Heart right ventricle (tissue), 16 donors: ENCODE data around the gene DPH3. TPM values are rescaled to one million over a fixed set of nuclear protein-coding genes. Genes with fewer than 3 reads are reported as not detected.

Experiments used
- ATAC-seq, 8 donors: fragments of 200-7000 bp; cut with Tn5 transposase; one replicate each; pipeline ENCODE4 v1.9.1; 2020; ENCODE audit warnings: mild to moderate bottlenecking in 8 of 8, moderate library complexity in 8 of 8, moderate number of reproducible peaks in 1 of 8
- DNase-seq, 2 donors: peaks; one replicate each; pipeline ENCODE4 v3.0.0-alpha.2; 2020
- H3K27ac ChIP-seq, 10 donors: fragments of 200-600 bp; sonication (generic) in 2 of 10; one replicate each; pipeline versions ENCODE4 v1.5.0 to v1.8.0; 2020 to 2022; ENCODE audit warnings: mild to moderate bottlenecking in 3 of 10
- H3K27me3 ChIP-seq, 7 donors: fragments of 200-600 bp; one replicate each; pipeline ENCODE4 v1.8.0; 2021 to 2022; ENCODE audit warnings: mild to moderate bottlenecking in 2 of 7
- H3K36me3 ChIP-seq, 9 donors: fragments of 200-600 bp; sonication (generic) in 1 of 9; one replicate each; pipeline versions ENCODE4 v1.5.0 to v1.8.0; 2020 to 2022; ENCODE audit warnings: mild to moderate bottlenecking in 2 of 9
- H3K4me1 ChIP-seq, 9 donors: fragments of 200-600 bp; sonication (generic) in 1 of 9; one replicate each; pipeline versions ENCODE4 v1.5.0 to v1.8.0; 2020 to 2022; ENCODE audit warnings: mild to moderate bottlenecking in 4 of 9
- H3K4me3 ChIP-seq, 10 donors: fragments of 200-600 bp; sonication (generic) in 2 of 10; one replicate each; pipeline versions ENCODE4 v1.5.0 to v1.8.0; 2020 to 2022; ENCODE audit warnings: mild to moderate bottlenecking in 7 of 10, moderate library complexity in 2 of 10
- H3K9me3 ChIP-seq, 11 donors: fragments of 200-600 bp in 10 of 11; sonication (generic) in 2 of 11; one replicate each; pipeline versions ENCODE4 v1.5.0 to v1.8.0; 2013 to 2022; ENCODE audit warnings: mild to moderate bottlenecking in 2 of 11, control low read depth in 1 of 11, moderate library complexity in 1 of 11
- WGBS, 2 donors: extraction: QIAGEN DNeasy Blood & Tissue Kit; methylation state at CpG; one replicate each; pipeline ENCODE4 v1.1.7; 2013; ENCODE audit warnings: inconsistent platforms in 1 of 2; 5-methylcytosine and 5-hydroxymethylcytosine counted together
- intact Hi-C, 10 donors: fragments of 100-400 bp; cut with DNase I; formaldehyde crosslinking; loops; one replicate each; pipeline versions ENCODE4 v1.11.1 to v1.14.2; 2022
- polyA plus RNA-seq, 2 donors: library from polyadenylated mRNA; stranded (reverse); fragments of 200-250 nt; gene quantifications; one replicate each; pipeline ENCODE4 v1.2.3, GENCODE V29; 2013
- total RNA-seq, 10 donors: library from RNA; stranded (reverse); fragmentation: NEBNext Ultra II Directional in 3 of 10; extraction: Animal tissue kit (Norgen Biotek cat#: 25700) in 3 of 10; gene quantifications; one replicate each; pipeline versions ENCODE4 v1.2.1 to v1.2.4, GENCODE V29; 2021 to 2023
- TF ChIP-seq, protein P1 (sequence below), 9 donors: fragments of 200-600 bp; sonication (generic) in 2 of 9; IDR thresholded peaks; one replicate each; pipeline versions ENCODE4 v1.5.0 to v1.8.0; 2021 to 2022; ENCODE audit warnings: antibody characterized with exemption in 9 of 9, mild to moderate bottlenecking in 5 of 9, moderate library complexity in 1 of 9
- donor health status: Arrhythmogenic right ventricular cardiomyopathy.
- donor health status: ischemic (EF 13 %, LVEDD 7.1; RV severe dilation, severe dysfunction).
- donor health status: healthy with polysubstance abuse.
- donor health status: DM: no; HTN: yes; CAD: no.
- donor health status: DM: no; HTN: no; CAD: no.
- donor health status: ischemic (EF 25% LVEDD 6.9; RV normal size, moderate dysfunction).
- donor health status: ischemic (EF 25% LVEDD 5.7; RV mildly dilated, moderate dysfunction).
- donor health status: healthy.
- donor health status: DM: yes; HTN: yes; CAD: no.
- donor health status: Ischemic cardiomyopathy.
- donor health status: ischemic (EF 35%, LVEDD 5.7; RV mildly dilated, moderate dysfunction).
- donor health status: nonischemic (EF 11% LVEDD 7.7; RV severe dilation, severe dysfunction).
- donor health status: DM: yes; HTN: yes; CAD: no.
- donor health status: PGD.
- donor health status: ischemic (EF 29% LVEDD 5.4; RV normal size, mild dysfunction).
- donor health status: nonischemic (EF 23%, LVEDD 6.1; RV moderate dilation, normal function).

Gene DPH3
- total and polyA plus RNA-seq, 12 donors = 5.5 to 24.5 (median 18.7) TPM

DNA sequence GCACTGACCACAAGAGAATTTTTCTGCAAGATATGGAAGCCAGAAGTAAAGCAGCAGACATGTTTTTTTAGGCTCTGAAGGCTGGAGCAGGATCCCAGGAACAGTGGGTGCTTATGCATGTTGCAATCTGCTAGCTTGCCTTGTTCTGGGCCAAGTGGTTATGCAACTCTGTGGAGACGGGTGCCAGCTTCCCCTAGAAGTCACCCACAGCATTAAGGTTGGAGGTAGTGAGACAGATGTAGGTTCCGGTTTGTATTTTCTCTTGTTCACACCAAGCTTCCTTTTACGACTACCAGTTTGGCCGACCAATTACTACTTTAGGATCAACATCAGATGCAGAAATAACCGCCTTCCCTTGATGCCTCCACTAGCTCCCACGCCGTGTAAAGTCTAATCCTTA lies 11.1 kb downstream of the DPH3 start:
- H3K36me3 ChIP-seq = peaks cover 0 to 19% (median 0%) of the 10 kb centered on the region in 9 donors
- peak; percentile 36 to 44 for DNase-seq
- 77 to 85% methylated on average over 7 of the region's 7 CpGs for WGBS, 2 donors
- ATAC-seq = peak; percentile 62 to 94 (median 84)
- no peaks in the 10 kb centered on the region for H3K27me3 ChIP-seq
- H3K27ac ChIP-seq = peak overlapping the region in 2 of 10 donors; percentile 2 to 24
- TF ChIP-seq, protein P1, sequence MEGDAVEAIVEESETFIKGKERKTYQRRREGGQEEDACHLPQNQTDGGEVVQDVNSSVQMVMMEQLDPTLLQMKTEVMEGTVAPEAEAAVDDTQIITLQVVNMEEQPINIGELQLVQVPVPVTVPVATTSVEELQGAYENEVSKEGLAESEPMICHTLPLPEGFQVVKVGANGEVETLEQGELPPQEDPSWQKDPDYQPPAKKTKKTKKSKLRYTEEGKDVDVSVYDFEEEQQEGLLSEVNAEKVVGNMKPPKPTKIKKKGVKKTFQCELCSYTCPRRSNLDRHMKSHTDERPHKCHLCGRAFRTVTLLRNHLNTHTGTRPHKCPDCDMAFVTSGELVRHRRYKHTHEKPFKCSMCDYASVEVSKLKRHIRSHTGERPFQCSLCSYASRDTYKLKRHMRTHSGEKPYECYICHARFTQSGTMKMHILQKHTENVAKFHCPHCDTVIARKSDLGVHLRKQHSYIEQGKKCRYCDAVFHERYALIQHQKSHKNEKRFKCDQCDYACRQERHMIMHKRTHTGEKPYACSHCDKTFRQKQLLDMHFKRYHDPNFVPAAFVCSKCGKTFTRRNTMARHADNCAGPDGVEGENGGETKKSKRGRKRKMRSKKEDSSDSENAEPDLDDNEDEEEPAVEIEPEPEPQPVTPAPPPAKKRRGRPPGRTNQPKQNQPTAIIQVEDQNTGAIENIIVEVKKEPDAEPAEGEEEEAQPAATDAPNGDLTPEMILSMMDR (IDR thresholded peaks at IDR 0.05) = no peak
- H3K4me3 ChIP-seq = no peak overlapping the region
- H3K4me1 ChIP-seq = peaks cover 0 to 21% (median 4%) of the 10 kb centered on the region in 9 donors
- intact Hi-C loops = loop anchor here in 2 of 10 donors (5.0 to 10.0 kb wide), 2 partner anchors 431 to 619 kb away; no protein-coding TSS in a partner anchor
- no peaks in the 10 kb centered on the region for H3K9me3 ChIP-seq

DNA sequence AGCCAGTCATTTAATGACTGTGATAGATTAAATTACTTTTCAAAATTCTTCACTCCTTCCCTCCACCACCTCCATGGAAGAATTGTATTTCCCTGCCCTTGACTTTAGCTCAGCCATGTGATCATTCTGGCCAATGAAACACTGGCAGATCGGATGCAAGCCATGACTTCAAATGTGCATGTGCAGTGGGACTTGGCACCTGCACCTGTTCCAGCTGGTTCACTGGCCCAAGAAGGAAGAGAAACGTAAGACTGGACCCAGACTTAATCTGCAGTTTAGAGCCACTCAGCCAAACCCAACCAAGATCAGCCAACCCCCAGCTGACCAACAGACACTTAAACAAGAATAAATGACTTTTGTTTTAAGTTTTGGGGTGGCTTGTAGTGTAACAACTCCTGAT lies 11.8 kb downstream of the DPH3 start:
- no peak overlapping the region for H3K4me3 ChIP-seq
- DNase-seq (no peak), ATAC-seq (no peak)
- peaks cover 0 to 13% (median 0%) of the 10 kb centered on the region in 9 donors for H3K36me3 ChIP-seq
- H3K27me3 ChIP-seq = no peaks in the 10 kb centered on the region
- H3K9me3 ChIP-seq = no peaks in the 10 kb centered on the region
- WGBS, 2 donors = 83 to 84% methylated on average over 2 of the region's 2 CpGs
- intact Hi-C loops = loop anchor here in 2 of 10 donors (5.0 to 10.0 kb wide), 2 partner anchors 431 to 618 kb away; no protein-coding TSS in a partner anchor
- TF ChIP-seq, protein P1 (IDR thresholded peaks at IDR 0.05) = no peak
- peaks cover 0 to 15% (median 4%) of the 10 kb centered on the region in 9 donors for H3K4me1 ChIP-seq
- H3K27ac ChIP-seq = peak overlapping the region in 2 of 10 donors; percentile 2 to 24

DNA sequence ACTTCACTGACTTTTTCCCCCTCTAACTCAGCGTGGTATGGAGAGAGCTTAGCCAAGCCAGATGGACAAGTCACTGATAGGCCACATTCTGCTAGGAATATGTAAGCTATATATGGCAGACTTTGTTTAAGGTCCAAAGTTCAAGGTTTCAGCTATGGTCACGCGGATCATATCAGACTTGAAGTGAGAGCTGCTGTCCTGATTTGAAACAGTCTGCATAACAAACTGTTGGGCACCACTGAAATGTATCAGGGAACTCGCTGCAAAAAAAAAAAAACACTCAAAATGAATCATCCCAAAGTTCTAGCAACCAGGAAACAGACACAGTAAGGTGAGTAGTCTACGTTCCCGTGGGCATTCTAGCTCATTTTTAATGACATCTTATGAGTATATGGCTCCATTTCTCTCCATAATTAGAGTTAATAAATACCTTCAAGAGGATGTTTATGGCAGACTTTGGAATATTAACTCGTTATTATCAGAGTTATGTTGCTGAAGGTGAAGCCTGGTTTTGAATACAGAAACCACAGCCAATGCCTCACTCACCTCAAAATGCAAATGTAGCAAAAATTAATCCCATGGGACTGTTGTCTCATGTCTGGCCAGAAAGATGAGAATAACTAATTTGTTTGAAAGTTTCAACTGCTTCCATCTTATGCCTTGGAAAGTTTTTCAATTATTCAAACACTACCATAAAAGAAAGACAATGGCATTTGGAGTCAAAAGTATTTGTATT lies 12.3 kb downstream of the DPH3 start:
- Histone ChIP-seq H3K4me1 (peaks cover 0 to 13% (median 5%) of the 10 kb centered on the region in 9 donors), H3K36me3 (peaks cover 0 to 10% (median 0%) of the 10 kb centered on the region in 9 donors), H3K9me3 (no peaks in the 10 kb centered on the region), H3K27ac (no peak overlapping the region), H3K4me3 (no peak overlapping the region), H3K27me3 (no peaks in the 10 kb centered on the region)
- DNase-seq (no peak), ATAC-seq (no peak)
- WGBS, 2 donors = 66 to 74% methylated on average over 7 of the region's 7 CpGs
- TF ChIP-seq, protein P1 (IDR thresholded peaks at IDR 0.05) = no peak
- intact Hi-C loops = loop anchor here in 2 of 10 donors (5.0 to 10.0 kb wide), 2 partner anchors 430 to 618 kb away; no protein-coding TSS in a partner anchor

DNA sequence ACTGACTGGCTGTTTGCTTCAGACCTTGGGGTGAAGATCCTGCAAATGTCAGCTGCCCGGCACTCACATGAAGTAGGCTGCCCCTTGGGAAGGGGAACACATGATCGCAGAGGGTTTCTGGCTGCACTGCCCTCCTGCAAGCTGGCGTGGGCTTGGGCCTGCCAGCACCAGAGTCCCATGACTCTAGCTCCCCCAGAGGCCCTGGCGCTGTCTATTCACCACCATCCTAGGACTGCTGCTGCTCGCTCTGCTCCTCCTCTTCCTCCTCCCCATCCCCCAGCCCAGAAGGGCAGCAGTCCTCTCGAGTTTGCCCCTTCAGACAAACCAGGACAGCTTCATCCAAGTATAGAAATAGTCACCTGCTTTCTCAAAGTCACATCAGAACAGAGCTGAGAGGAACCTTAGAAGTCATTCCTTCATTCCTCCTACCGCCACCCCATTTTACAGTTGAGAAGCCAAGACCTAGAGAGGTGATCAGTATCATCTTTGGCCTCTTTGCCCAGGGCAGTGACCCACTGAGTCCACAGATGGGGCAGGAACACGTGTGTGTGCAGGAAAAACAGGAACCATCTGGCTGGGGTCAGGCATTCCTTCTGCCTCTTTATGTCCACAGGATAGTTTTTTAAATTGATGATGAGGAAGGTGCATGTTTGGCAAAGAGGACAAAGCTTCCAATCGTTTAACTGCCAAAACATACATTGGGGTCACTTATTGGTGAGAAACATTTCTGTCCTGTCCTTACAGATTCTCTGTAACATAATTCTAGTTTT lies 13.2 kb downstream of the DPH3 start:
- H3K9me3 ChIP-seq = no peaks in the 10 kb centered on the region
- DNase-seq (no peak), ATAC-seq (no peak)
- 74 to 78% methylated on average over 9 of the region's 9 CpGs for WGBS, 2 donors
- no peak overlapping the region for H3K27ac ChIP-seq
- peaks cover 0 to 3% (median 0%) of the 10 kb centered on the region in 9 donors for H3K36me3 ChIP-seq
- H3K4me1 ChIP-seq = peaks cover 0 to 17% (median 2%) of the 10 kb centered on the region in 9 donors
- TF ChIP-seq, protein P1 (IDR thresholded peaks at IDR 0.05) = no peak
- no peak overlapping the region for H3K4me3 ChIP-seq
- intact Hi-C loops = loop anchor here in 2 of 10 donors (5.0 to 10.0 kb wide), 2 partner anchors 429 to 617 kb away; no protein-coding TSS in a partner anchor
- no peaks in the 10 kb centered on the region for H3K27me3 ChIP-seq
